HepG2 (cell line): ENCODE measurements around the gene INTS4.

Source experiments
- ATF2 ChIP-seq: sonication (generic); formaldehyde crosslinking; IDR thresholded peaks from 2 replicates; pipeline ENCODE4 v1.4.0; 2020; ENCODE audit warnings: missing genetic modification reagents
- CTCF ChIP-seq: sonication (generic); formaldehyde crosslinking; IDR thresholded peaks from 2 replicates; pipeline ENCODE4 v1.5.0; 2020; ENCODE audit warnings: mild to moderate bottlenecking, missing genetic modification reagents, moderate library complexity
- ELF1 ChIP-seq: sonication (generic); formaldehyde crosslinking; IDR thresholded peaks from 2 replicates; pipeline ENCODE4 v1.4.0; 2020; ENCODE audit warnings: missing genetic modification reagents
- HDAC2 ChIP-seq: sonication (generic); formaldehyde crosslinking; IDR thresholded peaks from 2 replicates; pipeline ENCODE4 v1.4.0; 2020; ENCODE audit warnings: missing genetic modification reagents
- KDM1A ChIP-seq: IDR thresholded peaks from 2 replicates; pipeline ENCODE4 v1.6.1; 2016; ENCODE audit warnings: missing compliant biosample characterization
- POLR2AphosphoS5 ChIP-seq: IDR thresholded peaks from 2 replicates; pipeline ENCODE4 v1.6.1; 2012; ENCODE audit warnings: low read depth, low read length
- YY1 ChIP-seq: IDR thresholded peaks from 2 replicates; pipeline ENCODE4 v1.6.1; 2011; ENCODE audit warnings: low read length, low read depth, moderate library complexity, mild to moderate bottlenecking; ENCODE audit not compliant: insufficient read depth, insufficient replicate concordance
- ZNF17 ChIP-seq: sonication (generic); formaldehyde crosslinking; IDR thresholded peaks from 2 replicates; pipeline ENCODE4 v1.5.0; 2020; ENCODE audit warnings: mild to moderate bottlenecking, missing genetic modification reagents
- ZNF543 ChIP-seq: sonication (generic); formaldehyde crosslinking; IDR thresholded peaks from 2 replicates; pipeline ENCODE4 v1.4.0; 2020; ENCODE audit warnings: mild to moderate bottlenecking, missing genetic modification reagents
- ZNF547 ChIP-seq: sonication (generic); formaldehyde crosslinking; IDR thresholded peaks from 2 replicates; pipeline ENCODE4 v1.5.1; 2020; ENCODE audit warnings: mild to moderate bottlenecking, missing genetic modification reagents
- ZNF670 ChIP-seq: sonication (generic); formaldehyde crosslinking; IDR thresholded peaks from 2 replicates; pipeline ENCODE4 v1.8.0; 2022; ENCODE audit warnings: mild to moderate bottlenecking, missing genetic modification reagents, borderline replicate concordance
- ZNF75D ChIP-seq: sonication (generic); formaldehyde crosslinking; IDR thresholded peaks from 2 replicates; pipeline ENCODE4 v1.8.1; 2023; ENCODE audit warnings: missing genetic modification reagents, mild to moderate bottlenecking, borderline replicate concordance
- ZNF788 ChIP-seq: sonication (generic); formaldehyde crosslinking; IDR thresholded peaks from 2 replicates; pipeline ENCODE4 v1.5.0; 2020; ENCODE audit warnings: mild to moderate bottlenecking, missing genetic modification reagents, borderline replicate concordance
- TF ChIP-seq, protein P1 (sequence below): sonication (generic); formaldehyde crosslinking; IDR thresholded peaks from one replicate; pipeline ENCODE4 v1.5.1; 2020; ENCODE audit warnings: mild to moderate bottlenecking, missing genetic modification reagents; ENCODE audit errors: not compliant biosample characterization

DNA sequence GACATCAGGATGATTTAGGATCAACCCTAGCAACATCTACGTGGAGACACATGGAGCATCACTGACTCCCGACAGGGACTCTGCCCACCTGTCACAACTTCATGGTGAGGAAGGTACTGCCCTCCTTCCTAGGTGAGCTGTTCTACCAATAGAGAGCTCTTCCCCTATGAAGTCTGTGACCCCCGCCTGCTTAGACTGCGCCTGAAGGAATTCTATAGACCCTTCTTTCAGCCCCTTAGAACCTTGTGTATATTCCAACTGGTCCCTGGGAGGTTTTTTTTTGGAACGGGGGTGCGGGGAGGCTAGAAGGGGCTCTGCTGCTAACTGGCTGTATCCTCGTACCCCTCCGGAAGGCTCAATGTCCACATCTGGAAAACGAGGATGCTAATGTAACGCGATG, 566 bp downstream of the INTS4 start:
- TF ChIP-seq YY1, result no peak
- TF ChIP-seq ZNF17 (CRISPR knock-in tag), result no peak
- TF ChIP-seq POLR2AphosphoS5, result no peak
- TF ChIP-seq HDAC2 (CRISPR knock-in tag), result no peak
- TF ChIP-seq KDM1A (CRISPR knock-in tag), result no peak
- no peak for TF ChIP-seq ZNF543
- no peak for TF ChIP-seq ATF2 (CRISPR knock-in tag)
- TF ChIP-seq, protein P1, sequence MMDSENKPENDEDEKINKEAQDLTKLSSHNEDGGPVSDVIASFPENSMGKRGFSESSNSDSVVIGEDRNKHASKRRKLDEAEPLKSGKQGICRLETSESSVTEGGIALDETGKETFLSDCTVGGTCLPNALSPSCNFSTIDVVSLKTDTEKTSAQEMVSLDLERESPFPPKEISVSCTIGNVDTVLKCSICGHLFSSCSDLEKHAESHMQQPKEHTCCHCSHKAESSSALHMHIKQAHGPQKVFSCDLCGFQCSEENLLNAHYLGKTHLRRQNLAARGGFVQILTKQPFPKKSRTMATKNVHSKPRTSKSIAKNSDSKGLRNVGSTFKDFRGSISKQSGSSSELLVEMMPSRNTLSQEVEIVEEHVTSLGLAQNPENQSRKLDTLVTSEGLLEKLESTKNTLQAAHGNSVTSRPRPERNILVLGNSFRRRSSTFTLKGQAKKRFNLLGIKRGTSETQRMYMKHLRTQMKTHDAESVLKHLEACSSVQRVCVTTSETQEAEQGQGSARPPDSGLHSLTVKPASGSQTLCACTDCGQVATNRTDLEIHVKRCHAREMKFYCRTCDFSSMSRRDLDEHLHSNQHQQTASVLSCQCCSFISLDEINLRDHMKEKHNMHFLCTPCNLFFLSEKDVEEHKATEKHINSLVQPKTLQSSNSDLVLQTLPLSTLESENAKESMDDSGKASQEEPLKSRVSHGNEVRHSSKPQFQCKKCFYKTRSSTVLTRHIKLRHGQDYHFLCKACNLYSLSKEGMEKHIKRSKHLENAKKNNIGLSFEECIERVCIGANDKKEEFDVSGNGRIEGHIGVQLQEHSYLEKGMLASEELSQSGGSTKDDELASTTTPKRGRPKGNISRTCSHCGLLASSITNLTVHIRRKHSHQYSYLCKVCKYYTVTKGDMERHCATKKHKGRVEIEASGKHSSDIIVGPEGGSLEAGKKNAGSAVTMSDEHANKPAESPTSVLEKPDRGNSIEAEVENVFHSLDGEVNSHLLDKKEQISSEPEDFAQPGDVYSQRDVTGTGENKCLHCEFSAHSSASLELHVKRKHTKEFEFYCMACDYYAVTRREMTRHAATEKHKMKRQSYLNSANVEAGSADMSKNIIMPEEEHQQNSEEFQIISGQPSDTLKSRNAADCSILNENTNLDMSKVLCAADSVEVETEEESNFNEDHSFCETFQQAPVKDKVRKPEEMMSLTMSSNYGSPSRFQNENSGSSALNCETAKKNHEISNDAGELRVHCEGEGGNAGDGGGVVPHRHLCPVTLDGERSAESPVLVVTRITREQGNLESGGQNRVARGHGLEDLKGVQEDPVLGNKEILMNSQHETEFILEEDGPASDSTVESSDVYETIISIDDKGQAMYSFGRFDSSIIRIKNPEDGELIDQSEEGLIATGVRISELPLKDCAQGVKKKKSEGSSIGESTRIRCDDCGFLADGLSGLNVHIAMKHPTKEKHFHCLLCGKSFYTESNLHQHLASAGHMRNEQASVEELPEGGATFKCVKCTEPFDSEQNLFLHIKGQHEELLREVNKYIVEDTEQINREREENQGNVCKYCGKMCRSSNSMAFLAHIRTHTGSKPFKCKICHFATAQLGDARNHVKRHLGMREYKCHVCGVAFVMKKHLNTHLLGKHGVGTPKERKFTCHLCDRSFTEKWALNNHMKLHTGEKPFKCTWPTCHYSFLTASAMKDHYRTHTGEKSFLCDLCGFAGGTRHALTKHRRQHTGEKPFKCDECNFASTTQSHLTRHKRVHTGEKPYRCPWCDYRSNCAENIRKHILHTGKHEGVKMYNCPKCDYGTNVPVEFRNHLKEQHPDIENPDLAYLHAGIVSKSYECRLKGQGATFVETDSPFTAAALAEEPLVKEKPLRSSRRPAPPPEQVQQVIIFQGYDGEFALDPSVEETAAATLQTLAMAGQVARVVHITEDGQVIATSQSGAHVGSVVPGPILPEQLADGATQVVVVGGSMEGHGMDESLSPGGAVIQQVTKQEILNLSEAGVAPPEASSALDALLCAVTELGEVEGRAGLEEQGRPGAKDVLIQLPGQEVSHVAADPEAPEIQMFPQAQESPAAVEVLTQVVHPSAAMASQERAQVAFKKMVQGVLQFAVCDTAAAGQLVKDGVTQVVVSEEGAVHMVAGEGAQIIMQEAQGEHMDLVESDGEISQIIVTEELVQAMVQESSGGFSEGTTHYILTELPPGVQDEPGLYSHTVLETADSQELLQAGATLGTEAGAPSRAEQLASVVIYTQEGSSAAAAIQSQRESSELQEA, result no peak
- no peak for TF ChIP-seq ZNF788
- no peak for TF ChIP-seq CTCF
- no peak for TF ChIP-seq ZNF75D (CRISPR knock-in tag)
- TF ChIP-seq ZNF670, result no peak
- TF ChIP-seq ELF1 (CRISPR knock-in tag), result no peak
- no peak for TF ChIP-seq ZNF547 (CRISPR knock-in tag)
